Medulla oblongata (tissue), 1 donor: ENCODE measurements around the gene GPR62.

Source experiments
- DNase-seq: peaks from one replicate; pipeline ENCODE4 v3.0.0-alpha.2; 2015; ENCODE audit errors: extremely low spot score

GPR62 gene

DNA sequence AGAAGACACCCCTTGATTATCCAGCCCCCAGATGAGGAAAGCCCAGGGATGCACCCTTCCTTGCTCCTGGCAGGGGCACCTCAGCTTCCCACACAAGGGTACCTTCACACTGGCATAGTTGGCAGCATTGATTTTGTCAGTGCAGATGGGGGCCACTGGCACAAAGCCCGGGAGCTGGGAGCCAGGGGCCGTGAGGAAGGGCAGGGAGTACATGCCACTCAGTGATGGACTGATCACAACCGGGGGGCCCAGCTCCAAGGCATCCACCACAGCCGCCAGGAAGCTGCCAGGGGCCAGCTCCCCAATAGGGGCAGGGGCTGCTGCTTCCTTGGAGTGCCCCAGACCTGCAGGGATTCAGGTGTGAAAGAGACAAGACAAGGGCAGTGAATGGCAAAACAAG, 14.7 kb downstream of the GPR62 start:
- no peak for DNase-seq

DNA sequence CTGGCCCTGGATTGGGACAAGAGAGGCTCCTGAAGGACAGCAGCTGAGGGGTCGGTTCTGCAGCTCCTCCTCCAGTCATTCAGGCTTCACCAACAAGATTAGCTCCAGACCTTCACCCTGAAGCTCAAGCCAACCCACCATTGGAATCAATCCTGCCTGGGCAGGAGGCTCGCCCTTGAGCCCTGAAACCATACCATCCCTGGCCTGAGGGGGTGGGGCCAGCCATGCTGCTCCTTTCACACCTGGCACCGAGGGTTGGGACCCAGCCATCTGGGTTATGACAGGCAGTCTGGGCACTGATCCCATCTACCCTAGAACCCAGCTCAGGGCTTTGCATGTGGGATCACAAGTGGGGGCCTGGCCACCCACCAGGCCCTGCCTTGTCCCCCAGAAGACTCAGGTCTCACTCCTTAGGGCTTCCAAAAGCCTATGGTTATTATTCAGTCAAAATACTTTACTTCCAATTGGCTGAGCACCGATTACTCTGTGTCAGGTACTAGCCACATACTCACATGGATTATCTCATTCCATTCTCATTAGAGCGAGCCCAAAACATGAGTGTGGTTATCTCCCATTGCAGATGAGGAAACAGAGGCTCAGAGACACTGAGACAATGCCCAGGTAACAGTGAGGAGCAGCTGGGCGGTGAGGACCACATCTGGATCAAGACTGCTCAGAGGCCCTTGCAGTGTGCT, 15.6 kb downstream of the GPR62 start:
- DNase-seq = no peak

- DNase-seq = no peak
These were observed 16.2 kb downstream of the GPR62 start for GRCh38 chr3:51971350-51971749.

- no peak for DNase-seq
These were observed 19.2 kb downstream of the GPR62 start for GRCh38 chr3:51974277-51974962.

- DNase-seq = peak; percentile 74
These were observed 20.0 kb downstream of the GPR62 start, which contains the start of gene ABHD14A for GRCh38 chr3:51974963-51975851. Gene ABHD14A (plus strand): TSS chr3:51975064. CDS start chr3:51975136, 72 bp downstream.

DNA sequence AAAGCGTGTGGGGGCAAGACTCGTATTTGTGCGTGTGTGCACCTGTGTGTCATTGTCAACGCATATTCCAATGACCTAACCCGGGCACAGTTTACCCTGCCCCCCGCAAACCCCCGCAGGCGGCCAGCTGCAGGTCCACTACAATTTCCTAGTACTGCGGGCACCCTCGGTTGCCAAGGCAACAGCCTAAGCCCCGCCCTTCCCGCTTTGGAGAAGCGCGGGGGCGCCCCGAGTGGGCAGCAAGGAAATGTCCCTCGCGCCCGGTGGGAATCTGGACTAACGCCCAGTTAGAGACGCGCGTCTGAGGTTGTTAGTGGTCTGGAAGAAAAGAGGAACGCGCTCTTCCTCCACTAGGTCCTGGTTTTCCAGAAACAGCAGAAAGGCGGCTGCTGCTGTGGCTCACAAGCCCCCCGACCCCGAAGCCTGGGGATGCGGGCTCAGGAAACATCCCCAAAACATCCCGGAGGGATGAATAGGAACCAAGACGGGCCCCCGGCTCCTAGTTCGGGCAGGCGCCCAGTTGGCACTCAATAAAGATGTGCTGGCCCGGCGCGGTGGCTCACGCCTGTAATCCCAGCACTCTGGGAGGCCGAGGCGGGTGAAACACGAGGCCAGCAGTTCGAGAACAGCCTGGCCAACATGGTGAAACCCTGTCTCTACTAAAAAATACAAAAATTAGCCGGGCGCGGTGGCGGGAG, 20.8 kb downstream of the GPR62 start:
- DNase-seq = peak; percentile 85

DNA sequence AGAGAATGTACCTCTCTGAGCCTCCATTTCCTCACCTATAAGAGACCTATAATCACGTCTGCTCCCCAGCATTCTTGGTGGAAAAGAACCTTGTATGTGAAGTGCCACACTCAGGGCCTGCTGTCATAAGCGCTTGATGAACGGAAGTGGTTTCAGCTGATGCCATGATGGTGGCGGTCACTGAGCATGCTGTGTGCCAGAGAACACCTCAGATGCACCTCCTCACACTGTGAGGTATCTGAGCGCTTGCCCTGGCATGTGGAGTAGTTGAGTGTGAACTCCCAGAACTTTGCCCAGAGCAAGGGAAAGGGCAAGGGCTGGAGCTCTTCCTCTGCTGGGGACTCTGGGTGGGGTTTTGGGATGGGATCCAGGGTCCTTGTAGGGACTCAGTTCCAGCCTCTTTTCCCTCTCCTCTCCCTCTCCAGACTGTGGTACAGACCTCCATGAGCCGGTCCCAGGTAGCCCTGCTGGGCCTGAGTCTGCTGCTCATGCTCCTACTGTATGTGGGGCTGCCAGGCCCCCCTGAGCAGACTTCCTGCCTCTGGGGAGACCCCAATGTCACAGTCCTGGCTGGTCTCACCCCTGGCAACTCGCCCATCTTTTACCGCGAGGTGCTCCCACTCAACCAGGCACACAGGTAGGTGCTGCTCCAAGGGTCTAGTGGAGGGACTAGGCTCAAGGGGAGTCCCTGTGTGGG, 22.4 kb downstream of the GPR62 start:
- no peak for DNase-seq

- DNase-seq = no peak
These were observed 22.9 kb downstream of the GPR62 start for GRCh38 chr3:51978143-51978502.

GRCh38 chr3:51980253-51980652, 25.1 kb downstream of the GPR62 start:
- DNase-seq = no peak

DNA sequence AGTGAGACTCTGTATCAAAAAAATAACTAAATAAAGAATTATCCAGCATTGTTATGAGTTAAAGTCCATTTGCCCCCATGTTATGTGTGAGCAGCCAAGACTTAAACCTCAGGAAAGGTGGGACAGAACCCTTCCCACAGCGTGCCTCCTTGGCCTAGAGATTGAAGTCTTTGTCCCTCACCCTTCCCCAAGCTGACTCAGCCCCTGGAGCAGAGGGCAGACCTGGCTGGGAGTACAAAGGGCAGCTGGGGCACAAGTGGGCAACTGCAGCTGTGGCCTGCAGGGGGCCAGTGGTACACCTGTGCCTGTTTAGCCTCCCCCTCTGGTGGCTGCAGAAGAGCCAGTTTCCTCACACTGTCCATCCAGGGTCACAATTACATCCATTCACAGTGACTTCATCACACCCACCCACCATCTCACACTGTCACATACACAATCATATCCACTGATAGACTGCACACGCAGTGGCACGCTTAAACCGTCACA, 27.2 kb downstream of the GPR62 start:
- no peak for DNase-seq

DNA sequence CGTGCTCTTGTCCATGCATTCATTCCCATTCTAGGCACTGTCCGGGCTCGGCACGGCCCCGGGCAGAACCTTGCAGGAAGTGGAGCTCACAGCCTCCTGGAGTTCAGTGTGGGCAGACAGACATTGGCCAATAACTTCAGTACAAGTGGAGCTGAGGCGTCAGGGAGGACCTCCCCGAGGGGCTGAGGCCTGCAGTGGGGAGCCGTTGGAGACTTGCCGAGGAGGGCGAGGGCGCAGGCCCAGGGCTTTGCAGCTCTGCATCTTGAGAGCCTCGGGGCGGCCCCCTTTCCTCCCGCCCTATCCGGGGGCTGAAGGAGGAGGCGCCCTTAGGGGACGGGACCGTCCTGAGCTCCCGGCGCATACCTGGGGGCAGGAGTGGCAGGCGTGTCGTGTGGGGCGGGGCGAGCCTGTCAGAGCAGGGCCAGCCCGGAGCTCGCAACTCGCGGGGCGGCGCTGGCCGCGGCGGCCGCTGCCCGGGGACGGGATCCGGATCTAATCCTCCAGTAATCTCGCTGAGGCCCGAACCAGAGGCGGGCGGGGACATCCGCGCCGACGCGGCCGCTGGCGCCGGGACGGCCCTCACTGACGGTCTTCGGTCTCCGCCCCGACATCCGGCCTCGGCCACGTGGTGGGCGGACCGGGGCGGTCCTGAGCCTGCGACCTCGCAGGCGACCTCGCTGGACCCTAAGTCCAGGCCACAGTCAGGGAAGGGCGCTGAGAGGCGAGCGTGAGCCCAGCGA, 27.8 kb downstream of the GPR62 start, which contains the start of gene ACY1:
ACY1 (plus strand) TSS at position 698 of the 740 bp plus-strand sequence. CDS start 530 bp downstream, outside the sequence.
- peak; percentile 82 for DNase-seq

DNA sequence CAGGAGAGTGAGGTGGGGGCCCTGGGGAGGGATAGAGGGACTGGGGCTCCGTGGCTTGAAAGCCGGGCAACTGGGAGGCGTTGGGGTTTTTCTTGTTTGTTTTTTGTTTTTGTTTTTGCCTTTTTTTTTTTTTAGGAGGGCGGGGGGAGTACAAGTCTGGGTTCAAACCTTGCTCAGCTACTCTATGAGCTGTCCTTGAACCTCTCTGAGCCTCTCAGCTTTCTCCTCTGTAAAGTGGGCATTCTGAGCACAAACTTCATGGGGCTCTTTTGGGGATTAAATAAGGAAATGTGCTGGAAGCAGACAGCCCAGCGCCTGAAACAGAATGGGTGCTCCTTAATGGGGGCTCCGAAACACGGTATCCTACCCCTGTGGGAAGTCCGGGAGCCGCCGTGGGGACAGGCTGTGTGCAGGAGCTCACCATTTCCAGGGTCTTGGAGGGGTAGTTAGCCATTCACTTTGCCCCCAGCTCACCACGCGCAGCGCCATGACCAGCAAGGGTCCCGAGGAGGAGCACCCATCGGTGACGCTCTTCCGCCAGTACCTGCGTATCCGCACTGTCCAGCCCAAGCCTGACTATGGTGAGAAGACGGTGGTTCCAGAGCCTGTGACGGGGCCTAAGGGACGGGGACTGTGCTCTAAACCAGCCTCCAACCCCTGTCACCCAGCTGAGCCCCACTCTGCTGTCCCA, 28.5 kb downstream of the GPR62 start:
- DNase-seq = no peak

DNA sequence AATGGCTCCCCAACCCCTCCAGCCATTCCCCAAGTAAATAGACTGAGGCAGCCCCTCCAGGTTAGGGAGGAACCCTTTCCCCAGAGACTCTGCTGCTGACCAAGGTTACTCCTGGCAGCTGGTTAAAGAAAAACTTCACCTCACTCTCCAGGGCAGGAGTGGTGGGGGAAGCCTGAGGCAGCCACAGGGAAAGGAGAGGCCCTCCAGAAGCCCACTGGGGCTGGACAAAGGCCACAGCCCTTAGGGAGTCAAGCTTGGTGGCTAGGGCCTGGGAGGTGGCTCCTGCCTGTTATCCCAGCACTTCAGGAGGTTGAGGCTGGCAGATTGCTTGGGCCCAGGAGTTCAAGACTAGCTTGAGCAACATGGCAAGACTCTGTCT, 29.1 kb downstream of the GPR62 start:
- DNase-seq = no peak

- no peak for DNase-seq
These were observed 29.9 kb downstream of the GPR62 start for GRCh38 chr3:51985063-51985462.

DNA sequence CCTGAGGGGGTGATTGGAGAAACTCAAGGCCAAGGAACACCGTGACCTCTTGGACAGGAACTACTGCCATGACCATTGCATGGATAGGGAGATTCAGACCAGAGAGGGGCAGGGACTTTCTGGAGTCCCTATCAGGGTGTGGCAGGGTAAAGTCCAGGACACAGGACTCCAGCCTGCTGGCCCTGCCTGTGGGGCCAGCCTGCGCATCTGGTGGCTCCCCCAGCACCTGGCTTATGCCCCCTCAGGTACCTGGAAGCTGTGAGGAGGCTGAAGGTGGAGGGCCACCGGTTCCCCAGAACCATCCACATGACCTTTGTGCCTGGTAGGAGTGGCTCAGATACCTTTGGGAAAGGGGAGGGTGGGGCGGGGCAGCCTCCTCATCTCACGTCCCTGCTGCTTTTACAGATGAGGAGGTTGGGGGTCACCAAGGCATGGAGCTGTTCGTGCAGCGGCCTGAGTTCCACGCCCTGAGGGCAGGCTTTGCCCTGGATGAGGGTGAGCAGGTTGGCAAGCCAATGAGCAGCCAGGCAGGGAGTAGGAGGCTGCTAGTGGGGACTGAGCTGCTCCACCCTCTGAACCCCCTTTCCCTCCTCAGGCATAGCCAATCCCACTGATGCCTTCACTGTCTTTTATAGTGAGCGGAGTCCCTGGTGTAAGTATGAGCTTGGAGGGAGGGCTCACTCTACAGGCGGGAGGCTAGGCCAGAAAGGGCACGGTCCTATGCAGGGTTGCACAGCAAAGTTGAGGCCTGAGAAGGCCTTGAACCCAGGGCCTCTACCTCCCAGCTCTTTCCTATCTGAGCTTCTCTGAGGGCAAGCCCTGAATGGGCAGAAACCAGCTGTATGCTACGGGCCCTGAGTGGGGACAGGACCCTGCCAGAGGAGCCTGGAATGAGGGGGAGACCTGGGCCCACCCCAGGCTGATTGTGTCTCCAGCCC, 31.1 kb downstream of the GPR62 start:
- DNase-seq = no peak

DNA sequence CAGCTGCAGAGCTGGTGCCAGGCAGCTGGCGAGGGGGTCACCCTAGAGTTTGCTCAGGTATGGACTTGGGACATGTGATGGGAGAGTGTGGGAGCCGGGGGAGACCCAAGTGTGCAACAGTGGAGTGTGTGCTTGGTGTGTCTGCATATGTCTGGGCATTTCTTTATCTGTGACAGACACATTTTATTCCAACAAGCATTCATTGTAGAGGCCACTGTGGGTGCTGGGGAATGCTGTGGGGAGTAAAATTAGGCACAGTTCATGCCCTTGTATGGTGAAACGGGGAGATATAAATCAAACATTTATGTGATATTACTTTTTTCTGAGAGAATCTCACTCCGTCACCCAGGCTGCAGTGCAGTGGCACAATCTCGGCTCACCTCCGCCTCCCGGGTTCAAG, 32.4 kb downstream of the GPR62 start:
- DNase-seq = no peak

DNA sequence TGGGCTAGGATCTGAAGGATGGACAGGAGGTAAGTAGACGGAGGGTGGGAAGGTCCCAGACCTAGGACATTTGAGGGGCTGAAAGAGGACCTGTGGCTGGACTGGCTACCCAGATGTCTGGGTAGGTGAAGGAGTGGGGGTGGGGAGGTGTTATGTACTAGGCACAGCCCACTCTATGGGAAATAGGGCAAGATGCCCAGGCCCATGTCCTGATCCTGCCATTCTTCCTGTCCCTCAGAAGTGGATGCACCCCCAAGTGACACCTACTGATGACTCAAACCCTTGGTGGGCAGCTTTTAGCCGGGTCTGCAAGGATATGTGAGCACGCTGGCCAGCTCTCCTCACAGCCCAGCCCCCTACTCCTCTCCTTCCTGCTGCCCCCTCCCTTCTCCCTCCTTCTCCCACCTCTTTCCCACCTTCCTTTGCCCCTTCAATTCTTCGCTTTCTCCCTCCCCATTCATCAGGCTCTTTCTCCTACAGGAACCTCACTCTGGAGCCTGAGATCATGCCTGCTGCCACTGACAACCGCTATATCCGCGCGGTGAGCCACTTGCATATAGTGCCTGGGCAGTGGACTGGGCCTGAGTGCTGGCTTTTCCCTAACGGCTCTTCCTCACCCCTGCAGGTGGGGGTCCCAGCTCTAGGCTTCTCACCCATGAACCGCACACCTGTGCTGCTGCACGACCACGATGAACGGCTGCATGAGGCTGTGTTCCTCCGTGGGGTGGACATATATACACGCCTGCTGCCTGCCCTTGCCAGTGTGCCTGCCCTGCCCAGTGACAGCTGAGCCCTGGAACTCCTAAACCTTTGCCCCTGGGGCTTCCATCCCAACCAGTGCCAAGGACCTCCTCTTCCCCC, 33.3 kb downstream of the GPR62 start:
- DNase-seq = no peak
